Hindlimb muscle (tissue), 1 donor: ENCODE data around the gene PTCRA. TPM values are rescaled to one million over a fixed set of nuclear protein-coding genes. Genes with fewer than 3 reads are reported as not detected.
"Not testable (repeated sequence)": the region's sequence is repeated elsewhere in the genome, so short reads cannot be mapped to it uniquely, and the experiment has no call there.

ENCODE experiments used
- DNase-seq: peaks from one replicate; pipeline ENCODE4 v3.0.0-alpha.2; 2013
- polyA plus RNA-seq: library from polyadenylated mRNA; unstranded; fragments of 120-200 nt; gene quantifications from one replicate; pipeline ENCODE4 v1.2.1, GENCODE V29; 2013; ENCODE audit not compliant: insufficient read length

PTCRA gene, protein sequence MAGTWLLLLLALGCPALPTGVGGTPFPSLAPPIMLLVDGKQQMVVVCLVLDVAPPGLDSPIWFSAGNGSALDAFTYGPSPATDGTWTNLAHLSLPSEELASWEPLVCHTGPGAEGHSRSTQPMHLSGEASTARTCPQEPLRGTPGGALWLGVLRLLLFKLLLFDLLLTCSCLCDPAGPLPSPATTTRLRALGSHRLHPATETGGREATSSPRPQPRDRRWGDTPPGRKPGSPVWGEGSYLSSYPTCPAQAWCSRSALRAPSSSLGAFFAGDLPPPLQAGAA
- not detected for polyA plus RNA-seq

DNA sequence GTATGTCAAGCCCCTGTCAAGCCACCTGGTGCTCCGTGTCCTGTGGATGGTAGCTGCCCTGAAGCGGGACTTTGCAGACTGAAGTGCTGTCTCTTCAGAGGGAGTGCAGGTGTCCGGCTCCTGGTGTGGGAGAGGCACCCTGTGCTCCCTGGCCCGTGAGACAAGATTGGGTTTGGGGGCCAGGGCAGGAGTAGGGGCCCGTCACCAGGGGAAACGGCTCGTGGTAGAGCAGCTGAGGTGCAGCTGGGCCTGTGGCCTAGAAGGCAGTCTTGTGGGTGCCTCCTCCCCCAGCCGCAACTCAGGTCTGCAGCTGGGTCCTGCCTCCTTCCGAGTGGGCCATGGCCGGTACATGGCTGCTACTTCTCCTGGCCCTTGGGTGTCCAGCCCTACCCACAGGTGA, at the start of gene PTCRA:
Gene PTCRA, plus strand, starts transcription at position 322 of the 400 bp plus-strand sequence. Its CDS starts 17 bp downstream, at position 339.
- DNase-seq, result no peak

DNA sequence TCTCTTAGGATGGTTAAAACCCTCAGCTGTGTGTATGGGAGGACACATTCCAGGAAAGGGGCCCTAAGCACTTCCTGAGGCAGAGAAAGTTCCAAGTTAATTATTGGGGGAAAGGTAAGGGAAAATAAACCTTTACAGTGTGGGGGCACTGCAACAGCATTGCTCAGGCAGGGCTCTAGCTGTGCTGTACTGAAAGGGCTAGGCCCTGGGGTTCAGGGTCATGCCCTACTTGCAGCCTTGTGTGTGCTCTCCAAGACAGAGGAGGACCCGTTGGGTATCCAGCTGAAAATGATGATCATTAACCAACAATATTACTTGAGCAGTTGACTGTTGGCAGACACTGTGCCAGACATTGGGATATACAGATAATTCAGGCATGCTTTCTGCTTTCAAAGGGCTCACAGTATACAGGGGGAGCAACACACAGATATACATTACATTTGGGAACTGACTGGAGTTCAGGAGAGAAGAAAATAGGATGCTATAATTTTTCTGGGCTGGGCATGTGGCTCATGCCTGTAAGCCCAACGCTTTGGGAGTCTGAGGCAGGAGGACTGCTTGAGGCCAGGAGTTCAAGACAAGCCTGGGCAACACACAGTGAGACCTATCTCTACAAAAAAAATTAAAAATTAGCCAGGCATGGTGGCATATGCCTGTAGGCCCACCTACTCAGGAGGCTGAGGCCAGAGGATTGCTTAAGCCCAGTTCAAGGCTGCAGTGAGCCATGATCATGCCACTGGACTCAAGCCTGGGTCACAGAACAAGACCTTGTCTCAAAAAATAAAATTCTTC, 45.5 kb upstream of the PTCRA start:
- DNase-seq, result no peak

DNA sequence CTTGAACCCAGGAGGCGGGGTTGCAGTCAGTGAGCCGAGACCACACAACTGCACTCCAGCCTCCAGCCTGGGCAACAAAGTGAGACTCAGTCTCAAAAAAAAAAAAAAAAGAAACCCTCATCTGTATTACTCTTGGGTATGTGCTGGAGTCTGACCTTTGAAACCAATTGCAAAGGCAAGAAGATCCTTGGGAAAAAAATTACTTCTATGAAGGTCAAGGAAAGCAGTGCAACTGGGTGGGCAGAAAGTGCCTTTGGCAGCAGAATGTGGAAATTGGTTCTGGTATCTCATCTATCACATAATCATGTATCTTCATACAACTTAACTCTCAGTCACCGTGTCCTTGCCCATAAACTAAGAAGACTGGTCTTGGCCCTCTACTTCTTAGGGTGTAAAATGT, 44.1 kb upstream of the PTCRA start:
- no peak for DNase-seq

DNA sequence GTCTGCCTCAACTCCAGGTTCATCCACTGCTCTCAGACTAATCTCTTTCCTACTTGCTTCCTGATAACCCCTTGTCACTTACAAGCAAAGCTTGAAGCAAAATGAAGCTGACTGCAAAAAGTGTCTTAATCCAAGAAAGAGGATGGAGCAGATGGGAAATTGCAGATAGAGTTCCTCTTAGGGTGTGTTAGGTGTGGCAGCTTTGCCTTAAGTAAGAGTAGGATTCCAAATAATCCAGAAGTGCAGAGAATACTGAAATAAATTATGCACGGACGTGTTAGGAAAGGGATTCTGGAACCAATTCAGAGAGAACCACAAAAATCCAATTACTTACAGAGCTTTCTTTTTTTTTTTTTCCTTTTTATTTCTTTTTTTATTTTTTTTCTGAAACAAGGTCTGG, 42.5 kb upstream of the PTCRA start:
- no peak for DNase-seq

DNA sequence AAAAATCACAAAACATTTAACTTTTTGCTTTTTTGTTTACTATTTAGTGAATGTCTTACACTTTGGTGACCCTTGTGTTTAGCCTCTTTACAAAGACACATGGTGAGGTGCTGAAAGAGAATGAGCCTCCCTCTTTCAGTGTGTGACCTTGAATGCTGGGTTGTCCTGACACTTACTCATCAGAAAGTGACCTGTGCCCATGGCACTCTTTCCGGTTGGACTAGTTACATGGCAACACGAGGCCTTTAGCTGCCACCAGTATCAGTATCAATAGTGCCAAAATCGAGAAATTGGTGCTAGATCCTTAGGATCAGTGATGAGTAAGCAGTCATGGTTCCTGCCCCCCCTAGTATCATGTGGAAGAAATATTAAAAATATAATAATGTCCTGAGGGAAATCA, 38.2 kb upstream of the PTCRA start:
- DNase-seq, result no peak

DNA sequence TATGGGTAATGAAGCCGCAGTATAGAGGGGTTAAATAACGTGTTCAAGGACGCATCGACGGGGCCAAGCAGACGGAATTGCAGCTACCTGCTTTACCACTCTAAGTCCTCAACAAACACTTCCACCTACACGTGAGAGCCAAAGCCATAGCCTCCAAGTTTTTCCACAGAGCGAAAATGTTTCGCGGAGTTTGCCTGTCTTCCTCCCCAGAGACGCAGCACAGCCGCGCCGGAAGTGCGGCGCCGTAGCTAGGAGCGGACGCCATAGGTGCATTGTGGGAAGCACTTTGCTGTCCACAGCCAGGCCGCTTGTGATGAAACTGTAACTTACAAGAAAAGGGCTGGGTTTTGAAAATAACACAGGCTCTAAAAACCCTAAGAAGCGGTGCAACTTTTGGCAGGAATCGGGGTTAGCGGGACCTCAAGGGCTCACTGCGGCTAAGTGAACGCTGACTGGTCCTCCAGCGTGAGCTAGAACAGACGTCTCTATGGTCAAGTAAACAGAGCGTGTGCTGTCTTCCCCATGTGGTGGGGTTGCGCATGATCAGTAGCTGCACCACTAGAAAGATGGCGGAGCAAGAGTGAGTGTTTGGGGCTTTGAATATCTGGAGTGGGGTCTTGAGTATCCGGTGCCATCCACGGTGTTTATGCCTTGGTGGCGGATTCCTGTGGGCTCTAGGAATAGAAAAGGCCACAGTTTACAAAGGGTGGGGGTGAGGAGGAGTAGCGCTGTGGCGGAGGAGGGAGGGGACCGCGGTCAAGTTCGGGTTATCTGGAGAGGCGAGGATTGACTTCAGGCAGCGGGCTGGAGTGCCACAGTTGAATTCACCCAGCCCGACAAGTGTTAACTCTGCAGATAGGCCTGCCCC, 36.2 kb upstream of the PTCRA start, which contains the start of gene RPL7L1:
Gene RPL7L1, plus strand, starts transcription at position 245 of the 868 bp plus-strand sequence. Its CDS starts 295 bp downstream, at position 540.
- peak; percentile 90 for DNase-seq

DNA sequence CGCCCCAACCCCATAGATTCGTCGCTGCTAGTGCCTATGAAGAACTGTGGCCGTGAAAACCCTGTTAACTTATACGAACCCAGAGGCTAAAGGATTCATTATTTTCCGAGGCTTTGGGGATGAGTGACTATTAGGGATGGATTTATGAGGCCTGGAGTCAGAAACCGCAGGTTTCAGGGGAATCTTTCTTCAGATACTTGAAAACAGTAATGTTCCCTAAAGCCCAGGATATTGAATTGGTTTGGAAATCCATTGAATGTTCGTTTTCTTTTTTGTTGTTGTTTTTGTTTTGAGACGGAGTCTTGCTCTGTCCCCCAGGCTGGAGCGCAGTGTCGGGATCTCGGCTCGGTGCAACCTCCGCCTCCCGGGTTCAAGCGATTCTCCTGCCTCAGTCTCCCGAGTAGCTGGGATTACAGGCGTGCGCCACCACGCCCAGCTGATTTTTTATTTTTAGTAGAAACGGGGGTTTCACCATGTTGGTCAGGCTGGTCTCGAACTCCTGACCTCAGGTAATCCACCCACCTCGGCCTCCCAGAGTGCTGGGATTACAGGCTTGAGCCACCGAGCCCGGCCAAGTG, 35.5 kb upstream of the PTCRA start:
- not testable (repeated sequence) for DNase-seq

DNA sequence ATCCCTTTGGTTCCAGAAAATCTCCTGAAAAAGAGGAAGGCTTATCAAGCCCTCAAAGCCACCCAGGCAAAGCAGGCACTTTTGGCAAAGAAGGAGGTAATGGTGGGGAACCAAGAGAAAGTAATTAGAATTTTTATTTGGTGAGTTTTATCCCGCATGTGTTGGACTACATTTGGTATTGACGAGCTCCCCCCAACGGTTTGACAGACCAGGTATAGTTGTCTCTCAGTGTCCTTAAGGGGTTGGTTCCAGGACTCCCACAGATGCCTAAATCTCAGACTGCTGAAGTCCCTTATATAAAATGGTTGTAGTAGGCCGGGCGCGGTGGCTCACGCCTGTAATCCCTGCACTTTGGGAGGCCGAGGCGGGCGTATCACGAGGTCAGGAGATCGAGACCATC, 35.0 kb upstream of the PTCRA start:
- DNase-seq, result not testable (repeated sequence)

DNA sequence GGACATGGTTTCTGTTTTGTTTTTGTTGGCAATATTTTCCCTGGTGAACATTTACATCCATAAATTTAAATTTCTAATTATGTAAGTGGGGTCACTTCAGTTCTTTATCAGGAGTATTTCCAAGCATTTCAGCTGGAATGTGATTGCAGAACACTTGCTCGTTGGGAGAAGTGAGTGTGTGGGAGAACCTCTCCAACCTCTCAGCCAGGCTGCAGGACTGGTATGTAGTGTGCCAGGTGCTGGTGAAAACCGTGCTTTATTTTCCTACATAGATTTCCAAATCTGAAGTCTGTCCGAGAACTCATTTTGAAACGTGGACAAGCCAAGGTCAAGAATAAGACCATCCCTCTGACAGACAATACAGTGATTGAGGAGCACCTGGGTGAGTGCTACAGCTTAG, 30.2 kb upstream of the PTCRA start:
- no peak for DNase-seq

DNA sequence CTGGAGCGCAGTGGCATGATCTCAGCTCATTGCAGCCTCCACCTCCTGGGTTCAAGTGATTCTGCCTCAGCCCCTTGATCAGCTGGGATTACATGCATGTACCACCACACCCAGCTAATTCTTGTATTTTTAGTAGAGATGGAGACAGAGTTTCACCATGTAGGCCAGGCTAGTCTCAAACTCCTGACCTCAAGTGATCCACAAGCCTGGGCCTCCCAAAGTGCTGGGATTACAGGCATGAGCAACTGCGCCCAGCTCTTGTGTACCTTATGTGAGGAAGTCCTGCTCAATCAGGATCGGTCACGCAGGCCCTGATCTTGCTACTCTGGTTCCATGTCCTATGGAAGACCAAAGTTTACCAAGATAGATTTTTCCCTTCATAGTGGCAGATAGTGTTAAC, 27.7 kb upstream of the PTCRA start:
- not testable (repeated sequence) for DNase-seq

DNA sequence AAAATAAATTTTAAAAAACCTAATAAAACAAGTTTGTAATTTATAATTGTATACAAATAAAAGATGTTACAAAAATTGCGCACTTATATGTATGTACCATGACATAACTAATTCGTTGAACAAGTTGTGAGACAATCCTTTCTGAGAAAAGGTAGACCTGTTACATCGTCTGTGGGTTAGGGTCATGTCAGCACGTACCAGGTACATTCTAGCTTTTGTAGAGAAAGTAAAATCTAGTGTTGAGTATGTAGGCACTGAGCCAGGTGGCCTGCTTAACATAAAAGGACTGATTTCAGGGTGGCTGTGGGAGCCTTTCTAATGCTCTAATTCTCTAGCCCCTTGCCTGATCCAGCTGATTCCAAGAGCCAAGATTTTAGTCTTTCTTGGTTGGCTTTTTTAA, 26.0 kb upstream of the PTCRA start:
- DNase-seq, result no peak

DNA sequence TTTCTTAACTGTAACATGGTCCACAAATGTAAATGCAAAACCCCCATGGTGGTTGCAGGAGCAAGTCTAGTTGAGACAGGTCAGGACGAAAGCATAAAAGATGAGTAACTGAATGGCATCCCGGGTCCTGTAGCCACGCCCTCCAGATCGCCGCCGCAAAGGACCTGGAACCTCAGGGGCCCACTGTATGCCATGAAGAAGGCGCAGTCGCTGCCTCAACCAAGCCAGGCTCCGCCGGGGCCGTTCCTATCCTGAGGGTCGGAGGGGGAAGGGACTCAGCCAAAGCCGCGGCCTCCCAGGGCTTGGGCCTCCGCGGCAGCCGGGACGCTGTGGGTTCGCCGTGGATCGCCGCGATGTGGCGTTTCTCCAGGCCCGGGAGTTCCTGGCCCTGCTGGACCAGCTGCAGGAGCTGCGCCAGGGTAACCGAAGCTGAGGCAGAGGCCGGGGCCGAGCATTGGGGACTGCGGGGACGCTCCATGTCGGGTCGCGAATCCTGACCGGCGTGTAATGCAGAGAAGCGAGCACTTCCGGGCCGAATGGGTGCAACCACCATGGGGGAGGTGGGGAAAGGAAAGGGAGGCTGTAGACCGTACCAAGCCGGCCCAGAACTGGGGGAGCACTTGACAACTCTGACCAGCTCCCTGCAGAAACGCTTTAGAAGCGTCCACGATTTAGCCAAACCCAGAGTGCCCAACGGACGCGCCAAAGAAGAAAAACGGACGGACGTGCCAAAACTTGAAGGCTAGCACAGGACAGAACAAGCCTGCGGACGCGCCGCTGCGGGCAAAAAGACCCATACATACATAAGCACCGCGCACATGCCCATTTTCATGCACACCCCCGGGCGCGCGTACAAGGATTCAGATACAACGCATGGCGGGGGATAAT, 25.3 kb upstream of the PTCRA start:
- DNase-seq, result peak; percentile 93

DNA sequence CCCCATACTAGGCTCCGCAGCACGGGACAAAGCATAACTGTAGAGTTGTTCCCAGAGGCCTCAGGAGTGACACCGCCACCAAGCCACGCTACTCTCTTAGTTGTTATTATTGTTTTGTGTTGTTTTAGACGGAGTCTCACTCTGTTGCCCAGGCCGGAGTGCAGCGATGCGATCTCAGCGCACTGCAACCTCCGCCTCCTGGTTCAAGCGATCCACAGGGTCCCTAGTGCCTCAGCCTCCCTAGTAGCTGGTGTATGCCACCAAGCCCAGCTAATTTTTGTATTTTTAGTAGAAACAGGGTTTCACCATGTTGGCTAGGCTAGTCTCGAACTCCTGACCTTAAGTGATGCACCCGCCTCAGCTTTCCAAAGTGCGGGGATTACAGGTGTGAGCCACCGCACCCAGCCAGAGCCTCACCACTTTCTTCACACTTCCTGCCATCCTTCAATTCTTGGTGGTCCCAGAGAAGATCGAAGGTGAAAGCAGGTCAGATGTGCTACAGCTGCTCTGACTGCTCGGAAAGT, 24.6 kb upstream of the PTCRA start:
- DNase-seq, result no peak

DNA sequence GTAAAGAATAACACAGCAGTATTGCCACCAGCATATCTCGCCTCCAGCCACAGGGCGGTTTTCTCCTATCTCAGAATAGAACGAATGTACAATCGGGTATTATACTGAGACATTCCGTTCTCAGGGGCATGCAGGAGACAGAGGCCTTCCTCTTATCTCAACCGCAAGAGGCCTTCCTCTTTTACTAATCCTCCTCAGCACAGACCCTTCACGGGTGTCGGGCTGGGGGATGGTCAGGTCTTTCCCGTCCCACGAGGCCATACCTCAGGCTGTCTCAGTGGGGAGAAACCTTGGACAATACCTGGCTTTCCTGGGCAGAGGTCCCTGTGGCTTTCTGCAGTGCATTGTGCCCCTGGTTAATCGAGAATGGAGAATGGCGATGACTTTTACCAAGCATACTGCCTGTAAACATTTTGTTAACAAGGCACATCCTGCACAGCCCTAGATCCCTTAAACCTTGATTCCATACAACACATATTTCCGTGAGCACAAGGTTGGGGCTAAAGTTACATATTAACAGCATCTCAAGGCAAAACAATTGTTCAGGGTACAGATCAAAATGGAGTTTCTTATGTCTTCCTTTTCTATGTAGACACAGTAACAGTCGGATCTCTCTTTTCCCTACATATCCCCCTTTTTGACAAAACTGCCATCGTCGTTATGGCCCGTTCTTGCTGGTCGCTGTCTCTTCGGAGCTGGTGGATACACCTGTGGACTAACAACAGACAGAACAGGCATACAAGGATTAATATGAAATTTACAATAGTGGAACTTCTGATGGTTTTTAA, 21.6 kb upstream of the PTCRA start:
- not testable (repeated sequence) for DNase-seq

DNA sequence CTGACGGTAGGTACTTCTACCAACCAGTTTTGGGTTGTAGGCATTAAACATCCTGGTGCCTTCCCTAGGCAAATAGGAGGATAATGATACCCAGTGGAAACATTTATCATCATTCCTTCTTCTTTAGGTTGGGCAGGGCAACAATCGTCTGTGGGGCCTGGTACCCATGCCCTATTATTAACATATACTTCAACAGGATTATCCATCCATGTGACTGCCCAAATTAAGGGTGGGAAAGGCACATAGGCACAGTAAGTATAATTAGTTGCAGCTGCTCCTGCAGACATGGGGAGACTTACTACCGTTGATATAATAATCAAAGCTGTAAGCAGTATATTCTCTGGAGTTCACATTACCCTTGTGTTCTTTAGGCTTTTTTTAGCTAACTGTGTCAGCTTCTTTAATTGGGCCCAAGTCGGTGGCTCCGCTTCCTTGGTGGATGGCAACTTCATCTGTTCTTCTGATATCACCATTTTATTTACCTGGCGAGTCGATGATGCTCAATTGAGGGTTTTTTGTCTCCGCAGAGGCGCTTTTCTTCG, 19.6 kb upstream of the PTCRA start:
- no peak for DNase-seq

DNA sequence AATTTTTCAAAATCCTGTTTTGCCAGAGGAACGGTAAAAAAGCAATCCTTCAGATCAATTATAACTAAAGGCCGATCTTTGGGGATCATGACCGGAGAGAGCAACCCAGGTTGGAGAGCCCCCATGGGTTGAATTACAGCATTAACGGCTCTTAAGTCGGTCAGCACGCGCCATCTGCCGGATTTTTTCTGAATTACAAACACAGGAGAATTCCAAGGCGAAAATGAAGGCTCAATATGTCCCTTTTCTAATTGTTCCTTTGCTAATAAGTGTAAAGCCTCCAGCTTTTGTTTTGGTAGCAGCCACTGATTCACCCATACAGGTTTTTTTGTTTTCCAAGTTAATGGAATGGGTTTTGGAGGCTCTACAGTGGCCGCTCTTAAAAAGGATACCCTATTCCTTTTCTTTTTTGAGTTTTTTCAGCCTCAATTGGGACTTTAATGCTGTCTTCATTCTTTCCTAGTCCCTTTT, 16.9 kb upstream of the PTCRA start:
- DNase-seq, result peak; percentile 54

DNA sequence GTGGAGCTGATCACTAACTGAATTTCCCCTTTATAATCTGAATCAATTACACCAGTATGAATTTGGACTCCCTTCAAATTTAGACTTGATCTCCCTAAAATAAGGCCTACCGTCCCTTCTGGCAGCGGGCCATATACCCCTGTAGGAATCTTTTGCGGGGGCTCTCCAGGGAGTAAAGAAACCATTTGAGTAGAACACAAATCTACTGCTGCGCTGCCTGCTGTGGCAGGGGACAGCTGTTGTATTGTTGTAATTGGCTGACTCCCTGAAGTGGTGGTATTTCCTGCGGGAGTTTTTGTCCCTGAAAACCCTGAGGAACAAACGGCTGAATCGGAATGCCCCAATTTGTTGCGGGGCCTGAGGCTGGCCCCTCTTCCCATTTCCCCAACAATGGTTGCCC, 16.0 kb upstream of the PTCRA start:
- no peak for DNase-seq

DNA sequence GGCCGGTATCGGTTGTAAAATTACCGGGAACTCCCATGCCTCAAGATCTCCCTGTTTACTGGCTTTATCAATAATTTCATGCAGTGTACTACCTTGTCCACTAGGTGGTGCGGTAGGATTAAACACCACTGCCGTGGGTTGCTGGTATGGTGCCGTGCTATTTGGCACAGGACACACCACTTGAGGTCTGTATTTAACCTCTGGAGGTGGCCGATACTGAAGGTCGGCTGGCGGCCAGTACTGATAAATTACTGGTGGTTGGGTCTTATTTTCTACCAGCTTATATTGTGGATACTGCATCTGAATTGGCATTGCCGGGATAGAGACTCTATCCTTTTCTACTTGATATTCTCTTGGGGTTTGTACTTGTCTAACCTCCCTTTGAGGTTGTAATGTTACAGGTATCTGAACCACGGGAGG, 14.3 kb upstream of the PTCRA start:
- DNase-seq, result peak; percentile 79

DNA sequence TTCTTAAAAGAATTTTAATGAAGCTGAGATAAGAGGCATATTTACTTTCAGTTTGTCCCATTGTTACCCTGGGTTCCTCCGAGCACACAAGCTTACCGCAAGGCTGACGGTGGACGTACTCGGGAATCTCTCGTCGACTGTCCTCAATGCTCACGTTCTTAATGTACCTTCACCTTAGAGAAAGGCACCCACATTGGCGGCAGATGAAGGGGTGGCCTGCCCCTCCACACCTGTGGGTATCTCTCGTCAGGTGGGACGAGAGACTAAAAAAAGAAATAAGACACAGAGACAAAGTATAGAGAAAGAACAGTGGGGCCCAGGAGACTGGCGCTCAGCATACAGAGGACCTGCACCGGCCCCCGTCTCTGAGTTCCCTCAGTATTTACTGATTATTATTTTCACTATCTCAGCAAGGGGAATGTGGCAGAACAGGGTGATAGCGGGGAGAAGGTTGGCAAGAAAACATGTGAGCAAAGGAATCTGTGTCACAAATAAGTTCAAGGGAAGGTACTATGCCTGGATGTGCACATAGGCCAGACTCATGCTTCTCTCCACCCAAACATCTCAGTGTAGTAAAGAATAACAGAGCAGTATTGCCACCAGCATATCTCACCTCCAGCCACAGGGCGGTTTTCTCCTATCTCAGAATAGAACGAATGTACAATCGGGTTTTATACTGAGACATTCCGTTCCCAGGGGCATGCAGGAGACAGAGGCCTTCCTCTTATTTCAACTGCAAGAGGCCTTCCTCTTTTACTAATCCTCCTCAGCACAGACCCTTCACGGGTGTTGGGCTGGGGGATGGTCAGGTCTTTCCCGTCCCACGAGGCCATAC, 13.2 kb upstream of the PTCRA start:
- DNase-seq, result not testable (repeated sequence)
